HG02588 (cell line): ENCODE results near the gene SMCO3.
"Not testable (repeated sequence)": the region's sequence is repeated elsewhere in the genome, so short reads cannot be mapped to it uniquely, and the experiment has no call there.

Source experiments
- ATAC-seq: cut with Tn5 transposase; IDR thresholded peaks from one replicate; pipeline ENCODE4 v1.9.1; 2021; ENCODE audit warnings: mild to moderate bottlenecking, moderate library complexity; ENCODE audit not compliant: unreplicated experiment

SMCO3 gene

DNA sequence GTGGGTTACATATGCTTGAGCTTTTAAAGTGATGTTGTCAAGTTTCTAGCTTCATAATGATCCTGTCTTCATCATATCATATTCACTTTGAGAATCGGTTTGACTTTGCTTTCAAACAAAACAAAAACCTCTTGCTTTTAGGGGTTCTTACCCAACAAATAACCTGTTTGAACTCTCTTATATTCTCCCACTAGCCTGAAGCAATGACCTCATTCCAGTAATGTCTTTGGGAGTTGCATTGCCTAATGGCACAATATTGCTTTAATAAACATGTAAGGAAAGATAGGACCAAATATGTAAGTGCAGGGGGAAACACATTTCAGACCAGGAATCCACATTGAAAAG, 38.4 kb downstream of the SMCO3 start:
- no peak for ATAC-seq

DNA sequence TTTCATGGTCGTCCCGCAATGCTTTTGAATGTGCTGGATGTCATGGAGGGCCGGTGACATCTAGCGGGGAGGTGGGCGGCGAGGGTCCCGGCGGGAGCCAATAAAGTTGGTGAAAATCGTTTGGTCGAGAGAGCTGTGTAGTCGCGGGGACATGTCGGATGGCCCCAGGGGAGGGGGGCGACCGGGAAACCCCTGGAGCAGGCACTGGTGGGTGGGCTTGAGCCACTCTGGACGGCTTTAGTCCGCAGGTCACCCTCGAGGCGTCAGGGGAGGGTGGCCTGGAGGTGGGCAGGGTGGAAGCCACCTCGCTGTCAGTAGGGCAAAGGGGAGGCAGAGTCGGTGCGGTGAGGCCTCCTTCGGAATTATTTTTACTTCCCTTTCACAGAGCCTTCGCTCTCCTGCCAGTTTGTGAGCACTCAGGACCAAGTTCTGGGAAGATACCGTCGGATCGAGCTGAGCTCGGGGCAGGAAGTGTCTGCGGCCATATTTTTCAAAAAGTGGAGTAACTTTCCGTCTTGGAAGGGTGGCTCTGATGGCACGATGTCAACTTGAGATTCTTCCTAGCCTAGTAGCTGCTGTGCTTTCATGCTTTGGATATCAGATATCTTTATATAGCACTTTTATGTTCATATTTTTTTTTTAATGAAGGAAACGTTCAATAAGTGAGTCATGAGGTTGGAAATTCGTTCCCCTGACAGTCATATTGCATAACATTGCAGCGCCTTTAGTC, 38.9 kb downstream of the SMCO3 start:
- no peak for ATAC-seq

DNA sequence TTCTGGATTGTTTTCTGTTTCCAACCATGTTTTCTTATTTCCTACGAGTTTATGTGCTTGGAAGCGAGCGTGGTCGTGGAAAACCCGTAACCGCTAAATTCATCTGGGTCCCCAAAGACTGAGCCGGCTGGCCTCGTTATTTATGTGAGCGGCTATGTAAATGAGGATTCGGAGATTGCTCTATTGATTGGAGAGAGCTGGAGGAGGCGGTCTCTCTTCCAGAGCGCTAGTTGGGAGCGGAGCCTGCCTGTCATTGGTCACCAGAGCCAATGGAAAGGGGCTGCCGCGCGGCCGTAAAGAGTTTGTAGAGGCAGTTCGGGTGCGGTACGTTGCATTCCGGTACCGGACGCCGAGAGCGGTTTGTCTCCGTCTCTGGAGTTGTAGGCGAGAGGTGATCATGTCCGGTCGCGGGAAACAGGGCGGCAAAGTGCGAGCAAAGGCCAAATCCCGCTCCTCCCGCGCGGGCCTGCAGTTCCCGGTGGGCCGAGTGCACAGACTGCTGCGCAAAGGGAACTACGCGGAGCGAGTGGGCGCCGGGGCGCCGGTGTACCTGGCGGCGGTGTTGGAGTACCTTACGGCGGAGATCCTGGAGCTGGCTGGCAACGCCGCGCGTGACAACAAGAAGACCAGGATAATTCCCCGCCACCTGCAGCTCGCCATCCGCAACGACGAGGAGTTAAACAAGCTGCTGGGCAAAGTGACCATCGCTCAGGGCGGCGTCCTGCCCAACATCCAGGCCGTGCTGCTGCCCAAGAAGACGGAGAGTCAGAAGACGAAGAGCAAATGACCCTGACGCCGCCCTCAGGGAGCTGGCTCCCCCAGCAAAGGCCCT, 39.7 kb downstream of the SMCO3 start:
- ATAC-seq = peak; percentile 58

DNA sequence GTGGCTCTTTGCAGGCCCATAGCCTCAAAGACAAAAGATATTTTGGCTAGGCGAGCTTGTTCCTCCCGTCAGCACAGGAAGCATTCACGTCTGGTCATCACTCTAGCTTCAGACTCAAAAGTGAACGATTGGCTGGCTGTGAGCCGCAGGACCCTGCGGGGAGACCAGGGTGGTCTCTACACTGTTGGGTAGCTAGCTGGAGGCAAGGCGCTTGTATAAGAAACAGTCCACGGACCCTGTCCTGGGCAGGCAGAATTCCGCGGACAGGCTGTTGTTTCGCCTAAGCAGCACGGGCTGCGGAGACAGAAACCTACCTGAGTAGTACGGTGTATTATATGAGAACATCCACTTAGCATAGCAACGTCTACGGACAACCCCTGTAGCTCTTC, 40.3 kb downstream of the SMCO3 start:
- peak; percentile 16 for ATAC-seq

DNA sequence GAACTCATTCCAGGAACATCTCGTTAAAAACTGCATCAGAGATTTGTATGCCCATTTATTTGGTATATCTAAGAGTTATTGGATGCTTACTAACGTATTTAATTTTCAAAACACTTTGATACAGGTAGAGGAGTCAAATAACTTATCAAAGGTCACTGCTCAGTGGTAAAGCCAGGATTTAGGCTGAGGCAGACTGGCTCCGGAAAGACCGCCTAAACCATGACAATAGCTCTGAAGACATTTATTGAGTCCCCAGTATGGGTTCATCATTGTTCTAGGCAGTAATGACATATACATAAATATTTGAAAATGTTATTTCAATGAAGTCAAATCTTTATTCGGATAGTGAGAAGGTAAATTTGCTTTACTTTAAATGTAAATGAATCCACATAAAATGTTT, 41.0 kb downstream of the SMCO3 start:
- ATAC-seq = no peak

DNA sequence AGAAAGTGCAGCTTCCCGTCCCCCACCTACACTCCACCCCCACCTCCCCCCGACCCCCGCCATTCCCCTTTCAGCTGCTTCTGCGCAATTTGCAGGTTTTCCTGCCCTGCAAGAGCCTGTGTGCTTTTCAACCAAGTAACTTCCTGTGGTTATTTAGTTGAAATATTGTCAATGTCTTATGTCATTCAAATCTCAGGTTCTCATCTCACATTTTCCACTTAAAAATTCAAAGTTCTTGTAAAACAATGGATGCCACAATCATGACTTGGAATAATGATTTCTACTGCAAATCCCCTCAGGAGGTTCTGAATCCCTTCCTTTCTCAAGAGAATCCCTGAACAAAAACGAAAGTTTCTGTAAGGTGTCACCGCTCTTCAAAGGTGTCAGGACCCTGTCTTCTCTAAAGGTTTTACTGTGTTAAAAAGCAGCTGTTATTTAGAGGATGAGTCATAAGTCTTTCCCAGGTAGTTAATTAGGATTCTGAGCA, 42.3 kb downstream of the SMCO3 start:
- ATAC-seq = no peak

DNA sequence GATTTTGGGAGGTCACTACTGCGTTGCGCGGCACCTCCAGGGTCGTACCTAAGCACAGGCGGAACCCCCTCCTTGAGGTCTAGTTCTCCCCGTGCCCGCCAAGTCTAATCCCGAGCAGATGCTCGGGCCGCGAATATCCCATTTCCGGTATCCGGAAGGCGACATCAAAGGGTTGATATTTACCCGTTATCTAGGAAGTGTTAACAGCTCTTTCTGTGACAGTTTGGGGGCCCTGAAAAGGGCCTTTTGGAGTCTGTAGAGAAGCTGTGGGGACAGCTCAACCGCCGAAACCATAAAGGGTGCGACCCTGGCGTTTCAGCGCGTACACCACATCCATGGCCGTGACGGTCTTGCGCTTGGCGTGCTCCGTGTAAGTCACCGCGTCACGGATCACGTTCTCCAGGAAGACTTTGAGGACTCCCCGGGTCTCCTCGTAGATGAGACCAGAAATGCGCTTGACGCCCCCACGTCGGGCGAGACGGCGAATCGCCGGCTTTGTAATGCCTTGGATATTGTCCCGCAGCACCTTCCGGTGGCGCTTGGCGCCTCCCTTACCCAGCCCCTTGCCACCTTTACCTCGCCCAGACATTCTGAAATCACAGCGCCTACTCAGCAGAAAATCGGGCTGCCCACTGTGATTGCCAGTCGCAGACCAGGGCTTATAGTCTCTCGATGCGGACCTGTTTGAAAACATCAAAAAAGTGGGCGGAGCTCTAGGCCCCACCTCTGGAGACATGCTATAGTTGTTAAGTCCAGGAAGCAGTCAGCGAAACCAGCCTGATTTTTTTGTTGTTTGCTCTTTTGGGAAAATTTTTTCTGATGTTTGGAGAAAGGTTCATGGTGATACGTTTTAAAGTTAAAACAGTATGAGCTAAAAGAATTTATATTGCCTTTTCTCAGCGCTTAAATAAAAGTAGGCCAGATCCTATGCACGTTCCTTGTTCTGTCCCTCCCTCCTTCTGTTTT, 43.2 kb downstream of the SMCO3 start:
- peak; percentile 15 for ATAC-seq

DNA sequence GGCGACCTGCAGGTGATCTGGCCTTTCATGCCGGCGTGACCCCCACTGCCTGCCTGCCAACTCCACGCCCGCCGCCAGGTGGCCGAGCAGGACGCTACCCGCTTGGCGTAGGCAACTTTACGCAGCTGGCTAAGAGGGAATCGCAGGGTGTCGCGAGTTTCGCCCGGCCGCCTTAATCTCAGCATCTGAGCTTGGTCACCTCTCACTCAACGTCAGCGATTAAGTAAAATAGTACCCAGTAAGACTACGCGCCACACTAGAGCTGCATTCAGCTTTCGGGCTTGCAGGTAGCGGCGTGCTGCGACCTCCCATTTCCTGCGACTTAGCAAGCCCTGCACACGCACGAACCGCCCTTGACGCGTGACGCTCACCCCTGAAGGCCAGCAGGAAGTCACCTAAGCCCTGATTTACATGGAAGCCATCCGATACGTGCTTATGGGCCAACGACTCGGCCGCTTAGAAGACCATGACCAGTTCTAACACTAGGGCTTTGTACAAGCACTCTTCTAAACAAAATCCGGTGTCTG, 44.0 kb downstream of the SMCO3 start:
- ATAC-seq = peak; percentile 37

DNA sequence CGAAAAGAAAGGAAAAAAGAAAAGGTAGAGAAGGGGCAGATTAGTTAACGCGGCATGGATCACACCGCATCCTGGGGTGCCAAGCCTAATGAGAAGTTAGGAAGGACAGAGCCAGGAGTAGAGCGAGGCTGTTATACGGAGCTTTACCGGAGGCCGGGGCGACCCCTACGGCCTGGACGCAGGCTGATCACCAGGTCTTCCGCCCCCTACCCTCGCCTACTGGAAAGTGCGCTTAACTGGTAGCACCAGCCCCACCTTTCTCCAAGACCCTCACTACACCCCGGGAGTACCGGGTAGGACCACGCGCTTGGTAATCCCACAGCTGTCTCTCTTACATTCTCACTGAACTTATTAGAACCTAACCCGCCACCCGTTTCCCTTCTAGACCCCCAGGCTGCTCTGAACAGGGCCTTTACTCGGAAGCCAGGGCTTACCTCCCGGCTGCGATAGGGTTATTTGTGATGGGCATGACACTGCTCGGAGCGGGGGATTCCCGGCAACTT, 44.5 kb downstream of the SMCO3 start:
- ATAC-seq = no peak

DNA sequence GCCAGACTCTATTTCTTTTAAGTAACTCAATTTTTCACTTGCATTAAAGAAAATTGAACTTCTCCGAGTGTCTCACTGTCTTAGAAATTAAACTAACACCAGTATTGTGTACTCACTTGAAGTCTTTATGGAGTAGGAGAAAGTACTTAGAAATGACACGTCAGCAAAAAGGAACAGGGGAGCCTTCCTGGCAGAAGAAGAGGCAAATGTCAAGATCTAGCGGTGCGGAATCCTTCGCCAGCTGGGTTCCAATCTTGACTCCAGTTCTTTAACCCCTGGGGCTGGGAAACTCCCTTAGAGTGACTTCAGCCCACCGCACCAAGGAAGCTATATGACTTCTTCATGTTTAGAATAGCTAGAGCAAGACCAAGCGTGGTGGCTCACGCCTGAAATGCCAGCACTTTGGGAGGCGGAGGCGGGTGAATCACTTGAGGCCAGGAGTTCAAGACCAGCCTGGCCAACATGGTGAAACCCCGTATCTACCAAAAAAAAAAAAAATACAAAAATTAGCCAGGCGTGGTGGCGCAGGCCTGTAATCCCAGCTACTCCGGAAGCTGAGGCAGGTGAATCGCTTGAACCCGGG, 45.1 kb downstream of the SMCO3 start:
- no peak for ATAC-seq

DNA sequence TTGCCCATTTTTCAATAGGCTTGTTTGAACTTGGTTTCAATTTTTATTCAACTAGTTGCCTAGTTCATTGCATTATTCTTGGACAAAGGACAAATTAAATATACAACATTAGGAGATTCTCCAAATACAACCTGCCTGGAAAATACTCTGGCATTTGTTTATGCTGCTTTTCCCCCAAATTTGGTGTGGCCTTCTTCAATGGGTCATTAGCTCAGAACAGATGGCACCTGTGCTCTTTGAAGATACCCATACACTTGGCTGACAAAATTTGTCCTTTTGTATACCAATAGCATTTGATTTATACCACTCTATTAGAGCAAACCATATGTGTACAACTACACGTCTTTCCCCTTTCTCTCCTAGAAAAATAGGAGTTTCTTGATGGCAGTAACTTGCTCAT, 46.4 kb downstream of the SMCO3 start:
- ATAC-seq = no peak

DNA sequence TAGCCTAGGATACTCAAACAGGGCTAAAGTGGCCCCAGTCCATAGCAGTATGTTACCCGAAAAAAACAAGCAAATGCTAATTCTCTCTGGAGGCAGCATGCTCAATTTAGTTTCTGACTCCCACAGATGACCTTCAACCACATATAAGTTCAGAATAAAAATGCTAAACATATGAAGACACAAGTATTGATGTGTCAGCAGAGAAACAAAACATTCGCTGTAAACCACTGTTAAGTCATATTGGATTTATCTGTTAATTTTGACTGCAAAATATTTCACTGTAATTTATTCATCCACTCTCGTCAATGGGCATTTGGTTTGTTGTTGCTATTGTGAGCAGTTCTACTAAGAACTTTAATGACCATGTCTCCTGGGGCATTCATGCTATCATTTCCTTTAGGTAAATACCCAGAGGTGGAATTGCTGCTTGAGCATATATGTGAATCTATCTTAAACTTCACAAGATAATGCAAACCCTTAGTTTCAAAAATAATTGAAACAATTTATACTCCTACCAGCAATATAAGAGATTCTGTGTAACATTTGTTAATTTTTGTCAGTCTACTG, 47.2 kb downstream of the SMCO3 start:
- no peak for ATAC-seq

DNA sequence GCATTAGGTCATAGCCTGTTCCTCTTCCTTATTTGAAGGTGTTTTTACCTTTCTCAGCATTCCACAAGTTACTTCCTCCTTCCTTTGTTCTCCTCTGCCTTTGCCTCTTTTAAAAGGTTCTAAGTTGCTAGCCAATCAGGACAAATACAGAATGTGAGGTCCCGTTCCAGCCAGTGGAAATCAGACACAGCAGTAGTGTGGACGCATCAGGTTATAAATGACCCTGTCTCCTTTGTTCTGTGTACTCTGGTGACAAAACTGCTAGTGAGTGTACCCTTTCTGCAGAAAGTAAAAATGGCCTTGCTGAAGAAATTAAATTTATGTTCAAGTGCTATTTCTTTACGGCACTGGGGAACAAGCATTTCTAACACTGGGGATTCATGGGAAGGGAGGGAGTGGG, 48.0 kb downstream of the SMCO3 start:
- not testable (repeated sequence) for ATAC-seq

DNA sequence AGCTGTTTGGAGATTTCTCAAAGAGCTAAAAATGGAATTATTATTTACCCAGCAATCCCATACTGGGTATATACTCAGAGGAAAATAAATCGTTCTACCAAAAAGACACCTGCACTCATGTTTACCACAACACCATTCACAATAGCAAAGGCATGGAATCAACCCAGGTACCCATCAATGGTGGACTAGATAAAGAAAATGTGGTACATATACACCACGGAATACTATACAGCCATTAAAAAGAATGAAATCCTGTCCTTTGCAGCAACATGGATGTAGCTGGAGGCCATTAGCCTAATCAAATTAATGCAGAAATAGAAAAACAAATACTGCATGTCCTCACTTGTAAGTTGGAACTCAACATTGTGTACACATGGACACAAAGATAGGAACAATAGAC, 48.6 kb downstream of the SMCO3 start:
- no peak for ATAC-seq

DNA sequence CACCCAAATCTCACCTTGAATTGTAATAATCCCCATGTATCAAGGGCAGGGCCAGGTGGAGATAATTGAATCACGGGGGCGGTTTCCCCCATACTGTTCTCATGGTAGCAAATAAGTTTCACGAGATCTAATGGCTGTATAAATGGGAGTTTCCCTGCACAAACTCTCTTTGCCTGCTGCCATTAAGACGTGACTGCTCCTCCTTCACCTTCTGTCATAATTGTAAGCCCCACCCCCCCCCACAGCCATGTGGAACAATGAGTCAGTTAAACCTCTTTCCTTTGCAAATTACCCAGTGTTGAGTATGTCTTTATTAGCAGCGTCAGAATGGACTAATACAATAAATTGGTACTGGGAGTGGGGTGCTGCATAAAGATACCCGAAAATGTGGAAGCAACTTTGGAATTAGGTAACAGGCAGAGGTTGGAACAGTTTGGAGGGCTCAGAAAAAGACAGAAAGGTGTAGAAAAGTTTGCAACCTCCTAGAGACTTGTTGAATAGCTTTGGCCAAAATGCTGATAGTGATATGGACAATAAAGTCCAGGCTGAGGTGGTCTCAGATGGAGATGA, 54.2 kb downstream of the SMCO3 start:
- ATAC-seq = not testable (repeated sequence)

DNA sequence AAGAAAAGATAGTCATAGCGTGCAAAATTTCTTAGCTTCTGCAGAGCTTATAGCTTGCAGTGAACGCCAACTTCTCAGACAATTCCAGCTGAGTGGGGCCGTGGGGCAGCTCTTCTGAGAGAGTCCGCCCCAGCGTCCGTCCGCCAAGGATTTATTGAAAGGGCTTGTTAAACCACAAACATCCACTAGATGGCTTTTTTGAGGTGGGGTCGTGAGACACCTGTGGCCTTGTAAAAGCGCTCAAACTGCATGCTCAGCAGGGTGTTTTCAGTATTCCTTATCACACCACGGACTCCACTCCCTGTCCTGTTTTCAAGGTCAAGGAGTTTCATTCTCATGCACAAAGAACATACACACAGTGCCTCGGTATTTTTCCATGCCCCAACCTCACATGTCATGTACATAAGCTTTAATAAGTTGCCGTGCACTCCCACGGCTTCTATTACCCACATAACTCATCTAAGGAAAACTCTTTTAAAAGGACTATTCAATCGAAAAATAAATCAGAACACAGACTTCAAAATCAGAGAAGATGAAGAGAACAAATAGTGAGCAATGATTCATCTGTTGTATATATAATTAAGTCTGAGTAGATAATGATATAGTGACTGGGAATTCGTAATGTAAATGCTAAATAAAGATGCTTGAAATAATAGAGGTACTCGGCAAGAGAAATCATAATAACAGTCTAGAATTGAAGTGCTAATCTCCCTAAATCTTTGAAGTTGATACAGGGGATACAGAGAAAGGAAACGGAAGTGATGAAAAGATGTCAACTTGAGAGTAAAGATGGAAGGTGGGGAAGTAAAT, 57.4 kb downstream of the SMCO3 start:
- no peak for ATAC-seq
